IMR-90 (cell line): ENCODE data around the gene RAP1GAP2. TPM values are rescaled to one million over a fixed set of nuclear protein-coding genes. Genes with fewer than 3 reads are reported as not detected.

ENCODE experiments used
- ATAC-seq: fragments of 200-7000 bp; cut with Tn5 transposase; 2 replicates; pipeline ENCODE4 v1.9.1; 2020; ENCODE audit warnings: low read depth, mild to moderate bottlenecking, moderate library complexity
- BruUV-seq: library from RNA; stranded (reverse); fragments of 400-500 nt; replicated peaks from 2 replicates; lab custom pipeline; 2021; lab: Mats Ljungman, UMichigan
- CTCF ChIA-PET: fragments of 300-600 bp; formaldehyde crosslinking; extraction: SDS; loops from one replicate; lab custom pipeline; 2021; ENCODE audit warnings: antibody characterized with exemption; lab: Yijun Ruan, JAX
- POLR2A ChIA-PET: fragments of 300-600 bp; sonication (Branson Sonifier 250); formaldehyde crosslinking; loops from one replicate; lab custom pipeline; 2022; ENCODE audit warnings: antibody characterized with exemption; ENCODE audit not compliant: unreplicated experiment; lab: Charles Lee
- DNase-seq: peaks from one replicate; pipeline ENCODE4 v3.0.0; 2013
- H2AFZ ChIP-seq: replicated peaks from 2 replicates; pipeline ENCODE3; 2013; ENCODE audit warnings: low read length, mild to moderate bottlenecking; ENCODE audit not compliant: poor library complexity
- H2AK5ac ChIP-seq: 2 replicates; pipeline ENCODE4 v1.6.1; 2013; ENCODE audit warnings: low read depth, low read length, inconsistent platforms
- H2AK9ac ChIP-seq: replicated peaks from 2 replicates; pipeline ENCODE3; 2013; ENCODE audit warnings: mild to moderate bottlenecking, low read depth, low read length, moderate library complexity; ENCODE audit not compliant: poor library complexity
- H2BK120ac ChIP-seq: 2 replicates; pipeline ENCODE4 v1.6.1; 2013; ENCODE audit warnings: low read depth, low read length, inconsistent platforms
- H2BK15ac ChIP-seq: 3 replicates; pipeline ENCODE4 v1.6.1; 2013; ENCODE audit warnings: low read depth, low read length, inconsistent platforms
- H2BK20ac ChIP-seq: 2 replicates; pipeline ENCODE4 v1.6.1; 2013; ENCODE audit warnings: low read depth, mild to moderate bottlenecking, inconsistent platforms, low read length, moderate library complexity
- H2BK5ac ChIP-seq: 2 replicates; pipeline ENCODE4 v1.6.1; 2013; ENCODE audit warnings: mild to moderate bottlenecking, low read depth, low read length, inconsistent platforms; ENCODE audit not compliant: poor library complexity, severe bottlenecking
- H3K14ac ChIP-seq: replicated peaks from 2 replicates; pipeline ENCODE4 v1.6.1; 2013; ENCODE audit warnings: low read depth, low read length, inconsistent platforms
- H3K18ac ChIP-seq: 2 replicates; pipeline ENCODE4 v1.6.1; 2013; ENCODE audit warnings: low read depth, low read length, control low read depth
- H3K23ac ChIP-seq: 2 replicates; pipeline ENCODE4 v1.6.1; 2013; ENCODE audit warnings: low read depth, low read length, inconsistent platforms
- H3K27ac ChIP-seq: 2 replicates; pipeline ENCODE4 v1.5.1; 2013; ENCODE audit warnings: mild to moderate bottlenecking, control low read depth, low read length; ENCODE audit not compliant: insufficient read depth
- H3K27me3 ChIP-seq: 2 replicates; pipeline ENCODE4 v1.6.1; 2013; ENCODE audit warnings: low read length; ENCODE audit not compliant: control insufficient read depth, insufficient read depth
- H3K36me3 ChIP-seq: 2 replicates; pipeline ENCODE4 v1.6.1; 2013; ENCODE audit warnings: low read length, mixed read lengths; ENCODE audit not compliant: control insufficient read depth, insufficient read depth
- H3K4ac ChIP-seq: 2 replicates; pipeline ENCODE4 v1.6.1; 2013; ENCODE audit warnings: low read depth, low read length, inconsistent platforms
- H3K4me1 ChIP-seq: 2 replicates; pipeline ENCODE4 v1.6.1; 2013; ENCODE audit warnings: low read length, mixed read lengths; ENCODE audit not compliant: control insufficient read depth, insufficient read depth
- H3K4me2 ChIP-seq: 2 replicates; pipeline ENCODE4 v1.6.1; 2013; ENCODE audit warnings: low read depth, mild to moderate bottlenecking, control low read depth, low read length, moderate library complexity
- H3K4me3 ChIP-seq: 2 replicates; pipeline ENCODE4 v1.5.1; 2013; ENCODE audit warnings: low read depth, mild to moderate bottlenecking, control low read depth, low read length, moderate library complexity; ENCODE audit not compliant: insufficient read depth
- H3K56ac ChIP-seq: 2 replicates; pipeline ENCODE4 v1.6.1; 2013; ENCODE audit warnings: low read length, inconsistent platforms; ENCODE audit not compliant: insufficient read depth; ENCODE audit errors: extremely low read depth
- H3K79me1 ChIP-seq, 2 experiments: 2 replicates each; pipeline ENCODE4 v1.6.1; 2013; ENCODE audit warnings: low read length in 2 of 2, inconsistent platforms in 1 of 2, low read depth in 1 of 2
- H3K9ac ChIP-seq: 2 replicates; pipeline ENCODE4 v1.6.1; 2013; ENCODE audit warnings: low read depth, low read length, control low read depth
- H3K9me1 ChIP-seq: 2 replicates; pipeline ENCODE4 v1.6.1; 2013; ENCODE audit warnings: low read length, inconsistent platforms; ENCODE audit not compliant: insufficient read depth
- H3K9me3 ChIP-seq: 2 replicates; pipeline ENCODE4 v1.6.1; 2013; ENCODE audit warnings: low read length; ENCODE audit not compliant: control insufficient read depth, insufficient read depth
- H4K20me1 ChIP-seq: 2 replicates; pipeline ENCODE4 v1.6.1; 2013; ENCODE audit warnings: low read length, inconsistent platforms; ENCODE audit not compliant: insufficient read depth
- H4K5ac ChIP-seq: 2 replicates; pipeline ENCODE4 v1.6.1; 2013; ENCODE audit warnings: mild to moderate bottlenecking, low read depth, low read length, control low read depth
- H4K8ac ChIP-seq, 2 experiments: 2 replicates each; pipeline ENCODE4 v1.6.1; 2013; ENCODE audit warnings: low read depth in 2 of 2, low read length in 2 of 2, control low read depth in 1 of 2, inconsistent platforms in 1 of 2
- H4K91ac ChIP-seq: 2 replicates; pipeline ENCODE4 v1.6.1; 2013; ENCODE audit warnings: low read depth, low read length, inconsistent platforms; ENCODE audit not compliant: insufficient read depth
- CEBPB ChIP-seq: IDR thresholded peaks from 2 replicates; pipeline ENCODE4 v1.6.1; 2012; ENCODE audit warnings: low read depth, low read length, improper control_type of control experiment
- MAZ ChIP-seq: IDR thresholded peaks from 2 replicates; pipeline ENCODE4 v1.6.1; 2012; ENCODE audit warnings: low read depth, mild to moderate bottlenecking, low read length, improper control_type of control experiment, moderate library complexity, borderline replicate concordance
- RFX5 ChIP-seq: IDR thresholded peaks from 2 replicates; pipeline ENCODE4 v1.8.0; 2012; ENCODE audit warnings: low read depth, mild to moderate bottlenecking, low read length, moderate library complexity
- WGBS, 2 experiments: methylation state at CpG; one replicate each; pipeline versions ENCODE4 v1.1.5 to v1.1.7; 2013; ENCODE audit warnings: missing lambda C conversion rate in 2 of 2; ENCODE audit not compliant: insufficient read length in 1 of 2; ENCODE audit errors: extremely low coverage in 2 of 2; 5-methylcytosine and 5-hydroxymethylcytosine counted together
- dilution Hi-C: fragments of 300-500 bp; cut with HindIII; formaldehyde crosslinking; loops from one replicate; pipeline ENCODE4 v1.14.3; 2018; ENCODE audit warnings: low sequenced_read_pairs; ENCODE audit not compliant: unreplicated experiment
- in situ Hi-C: fragments of 300-500 bp; cut with MboI; formaldehyde crosslinking; loops from 3 replicates; pipeline ENCODE4 v1.14.3; 2019; ENCODE audit warnings: low sequenced_read_pairs, inconsistent platforms, mixed read lengths
- intact Hi-C: fragments of 100-400 bp; cut with micrococcal nuclease; formaldehyde crosslinking; loops from 2 replicates; pipeline ENCODE4 v1.10.0; 2022
- polyA plus RNA-seq, 3 experiments: library from polyadenylated mRNA; depleted of rRNA; stranded (reverse); fragments of >200 nt; gene quantifications; 2 replicates each; pipeline ENCODE4 v1.2.3, GENCODE V29; 2012; ENCODE audit warnings: low replicate concordance in 1 of 3
- total RNA-seq: library from RNA; depleted of rRNA; stranded (reverse); fragments of >200 nt; gene quantifications from 2 replicates; pipeline ENCODE4 v1.2.3, GENCODE V29; 2012
- TF ChIP-seq, protein P1 (sequence below): fragments of 150-350 bp; IDR thresholded peaks from 2 replicates; pipeline ENCODE4 v1.6.1; 2017; ENCODE audit warnings: mild to moderate bottlenecking, antibody characterized with exemption, low read length, low read depth

RAP1GAP2 gene
- total and polyA plus RNA-seq, 2 of the 4 experiments (the other 2 are of a cell fraction), result 5.7 to 7.5 TPM

- no peak overlapping the region for H4K91ac ChIP-seq
- no peak for TF ChIP-seq RFX5
- TF ChIP-seq MAZ, result no peak
- TF ChIP-seq CEBPB, result no peak
- TF ChIP-seq, protein P1, sequence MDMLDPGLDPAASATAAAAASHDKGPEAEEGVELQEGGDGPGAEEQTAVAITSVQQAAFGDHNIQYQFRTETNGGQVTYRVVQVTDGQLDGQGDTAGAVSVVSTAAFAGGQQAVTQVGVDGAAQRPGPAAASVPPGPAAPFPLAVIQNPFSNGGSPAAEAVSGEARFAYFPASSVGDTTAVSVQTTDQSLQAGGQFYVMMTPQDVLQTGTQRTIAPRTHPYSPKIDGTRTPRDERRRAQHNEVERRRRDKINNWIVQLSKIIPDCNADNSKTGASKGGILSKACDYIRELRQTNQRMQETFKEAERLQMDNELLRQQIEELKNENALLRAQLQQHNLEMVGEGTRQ, result no peak
- H3K9me3 ChIP-seq, result no peaks in the 10 kb centered on the region
- H2BK120ac ChIP-seq, result no peak overlapping the region
- H2BK20ac ChIP-seq, result no peak overlapping the region
- H4K20me1 ChIP-seq, result no peaks in the 10 kb centered on the region
- no peak for ATAC-seq
- no peak overlapping the region for H3K23ac ChIP-seq
- no peak overlapping the region for H3K4ac ChIP-seq
- no peaks in the 10 kb centered on the region for H3K36me3 ChIP-seq
- H3K18ac ChIP-seq, result no peak overlapping the region
- H3K56ac ChIP-seq, result no peak overlapping the region
- no peak overlapping the region for H3K9ac ChIP-seq
- H3K79me1 ChIP-seq, result peaks cover 4 to 12% of the 10 kb centered on the region in 2 experiments; a peak in 2 of 4 replicates
- peaks cover 15% of the 10 kb centered on the region for H3K4me1 ChIP-seq
- H3K4me2 ChIP-seq, result no peak overlapping the region
- H3K14ac ChIP-seq, result no peak overlapping the region
- H3K9me1 ChIP-seq, result peaks cover 14% of the 10 kb centered on the region
- no peak overlapping the region for H2BK5ac ChIP-seq
- H2AK5ac ChIP-seq, result no peak overlapping the region
- H2AFZ ChIP-seq, result no peak overlapping the region
- POLR2A ChIA-PET, result no interaction called here
- no peak overlapping the region for H4K5ac ChIP-seq
- no peak overlapping the region for H3K27ac ChIP-seq
- no peak overlapping the region for H3K4me3 ChIP-seq
- no peak overlapping the region for H4K8ac ChIP-seq
- 92% methylated on average over 4 of the region's 11 CpGs; no CpG with 5 or more reads in 1 of the 2 experiments for WGBS, 2 experiments
- no peak for DNase-seq
- intact Hi-C loops, result no loop called here
- dilution Hi-C loops, result no loop called here
- no peaks in the 10 kb centered on the region for H3K27me3 ChIP-seq
- no TSS peak for BruUV-seq
- CTCF ChIA-PET, result no interaction called here
- H2BK15ac ChIP-seq, result no peak overlapping the region
- in situ Hi-C loops, result no loop called here
- H2AK9ac ChIP-seq, result no peak overlapping the region
Measured at GRCh38 chr17:3007651-3008121, 211.4 kb downstream of the RAP1GAP2 start.
